AG09309 (cell line): ENCODE data around the gene KHK.

Source experiments
- DNase-seq: peaks from one replicate; pipeline ENCODE4 v3.0.0-alpha.2; 2010; ENCODE audit warnings: low read depth
- H3K4me3 ChIP-seq: 2 replicates; pipeline ENCODE4 v1.5.1; 2011; ENCODE audit warnings: mild to moderate bottlenecking, low read depth, low read length, moderate library complexity; ENCODE audit not compliant: control insufficient read depth
- TF ChIP-seq, protein P1 (sequence below): IDR thresholded peaks from 2 replicates; pipeline ENCODE4 v1.5.1; 2011; ENCODE audit warnings: mild to moderate bottlenecking, low read depth, low read length, inconsistent platforms; ENCODE audit not compliant: insufficient read depth, control insufficient read depth; ENCODE audit errors: missing control alignments

Gene KHK

GRCh38 chr2:27091746-27092695 lies 5.4 kb downstream of the KHK start:
- TF ChIP-seq, protein P1, sequence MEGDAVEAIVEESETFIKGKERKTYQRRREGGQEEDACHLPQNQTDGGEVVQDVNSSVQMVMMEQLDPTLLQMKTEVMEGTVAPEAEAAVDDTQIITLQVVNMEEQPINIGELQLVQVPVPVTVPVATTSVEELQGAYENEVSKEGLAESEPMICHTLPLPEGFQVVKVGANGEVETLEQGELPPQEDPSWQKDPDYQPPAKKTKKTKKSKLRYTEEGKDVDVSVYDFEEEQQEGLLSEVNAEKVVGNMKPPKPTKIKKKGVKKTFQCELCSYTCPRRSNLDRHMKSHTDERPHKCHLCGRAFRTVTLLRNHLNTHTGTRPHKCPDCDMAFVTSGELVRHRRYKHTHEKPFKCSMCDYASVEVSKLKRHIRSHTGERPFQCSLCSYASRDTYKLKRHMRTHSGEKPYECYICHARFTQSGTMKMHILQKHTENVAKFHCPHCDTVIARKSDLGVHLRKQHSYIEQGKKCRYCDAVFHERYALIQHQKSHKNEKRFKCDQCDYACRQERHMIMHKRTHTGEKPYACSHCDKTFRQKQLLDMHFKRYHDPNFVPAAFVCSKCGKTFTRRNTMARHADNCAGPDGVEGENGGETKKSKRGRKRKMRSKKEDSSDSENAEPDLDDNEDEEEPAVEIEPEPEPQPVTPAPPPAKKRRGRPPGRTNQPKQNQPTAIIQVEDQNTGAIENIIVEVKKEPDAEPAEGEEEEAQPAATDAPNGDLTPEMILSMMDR: no peak
- DNase-seq: no peak
- no peak overlapping the region for H3K4me3 ChIP-seq

DNA sequence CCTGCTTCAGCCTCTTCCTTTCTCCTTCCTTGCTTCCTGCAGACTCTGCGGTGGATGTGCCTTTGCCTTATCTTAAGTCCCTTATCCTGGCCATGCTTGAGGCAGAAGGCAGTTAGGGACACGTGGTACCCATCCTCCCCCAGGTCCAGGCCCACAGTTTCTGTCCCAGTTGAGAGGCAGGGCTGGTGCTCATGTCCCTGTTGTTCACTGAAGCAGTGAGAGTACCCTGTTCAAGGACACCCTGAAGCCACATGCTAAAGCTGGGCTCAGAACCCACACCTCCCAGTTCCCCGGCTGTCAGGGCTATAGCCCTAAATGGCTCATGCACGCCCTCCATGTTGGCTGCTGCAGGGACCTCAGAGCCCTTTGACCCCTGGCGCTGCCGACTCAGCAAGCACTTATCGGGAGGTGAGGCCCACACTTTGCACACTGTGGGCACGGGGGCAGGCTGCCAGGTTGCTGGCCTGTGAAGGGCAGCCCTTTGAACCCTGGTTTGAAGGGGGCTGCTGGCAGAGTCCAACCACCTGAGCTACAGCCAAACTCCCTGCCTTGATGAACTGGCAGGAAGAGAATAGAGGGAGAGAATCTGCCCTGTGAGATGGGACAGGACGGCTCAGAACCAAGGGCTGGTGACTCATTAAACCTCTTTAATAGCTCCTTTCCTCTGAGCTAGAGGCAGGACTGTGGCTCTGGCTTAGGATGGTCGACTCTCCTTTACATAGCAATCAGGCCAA lies 6.3 kb downstream of the KHK start:
- no peak for DNase-seq
- TF ChIP-seq, protein P1: no peak
- H3K4me3 ChIP-seq: no peak overlapping the region

GRCh38 chr2:27093430-27094352 lies 7.1 kb downstream of the KHK start:
- no peak for DNase-seq
- TF ChIP-seq, protein P1: no peak
- H3K4me3 ChIP-seq: no peak overlapping the region

GRCh38 chr2:27094353-27094984 lies 7.9 kb downstream of the KHK start:
- TF ChIP-seq, protein P1: no peak
- no peak for DNase-seq
- H3K4me3 ChIP-seq: no peak overlapping the region

GRCh38 chr2:27095427-27095744 lies 8.8 kb downstream of the KHK start:
- TF ChIP-seq, protein P1: no peak

More at GRCh38 chr2:27095427-27095744, 8.8 kb downstream of the KHK start:
- H3K4me3 ChIP-seq: no peak overlapping the region
- DNase-seq: no peak
